KMS-11 (cell line): ENCODE results near the gene NOL8.

Experiments used
- H2AFZ ChIP-seq: fragments of 200-600 bp; sonication (generic); 2 replicates; pipeline ENCODE4 v1.6.1; 2016; ENCODE audit warnings: antibody characterized with exemption, mixed run types, low read depth
- H3K27ac ChIP-seq: fragments of 200-600 bp; sonication (generic); 2 replicates; pipeline ENCODE4 v1.6.1; 2016; ENCODE audit warnings: mild to moderate bottlenecking, mixed run types
- H3K27me3 ChIP-seq: fragments of 200-600 bp; sonication (generic); 2 replicates; pipeline ENCODE4 v1.6.1; 2017; ENCODE audit warnings: mild to moderate bottlenecking, low read depth, mixed run types, moderate library complexity; ENCODE audit not compliant: insufficient read depth
- H3K36me3 ChIP-seq: fragments of 200-600 bp; sonication (generic); 2 replicates; pipeline ENCODE4 v1.6.1; 2017; ENCODE audit warnings: mild to moderate bottlenecking, mixed run types; ENCODE audit not compliant: insufficient read depth
- H3K4me1 ChIP-seq: fragments of 200-600 bp; sonication (generic); 2 replicates; pipeline ENCODE4 v1.6.1; 2016; ENCODE audit warnings: mild to moderate bottlenecking, low read depth, mixed run types; ENCODE audit not compliant: poor library complexity, severe bottlenecking
- H3K4me2 ChIP-seq: fragments of 200-600 bp; sonication (generic); 2 replicates; pipeline ENCODE4 v1.7.0; 2016; ENCODE audit warnings: mild to moderate bottlenecking, mixed run types
- H3K4me3 ChIP-seq: fragments of 200-600 bp; sonication (generic); IDR thresholded peaks from 2 replicates; pipeline ENCODE4 v1.6.1; 2017; ENCODE audit warnings: low read depth, low read length, mixed read lengths; ENCODE audit not compliant: insufficient read depth
- H3K79me2 ChIP-seq: fragments of 200-600 bp; sonication (generic); 2 replicates; pipeline ENCODE4 v1.6.1; 2016; ENCODE audit warnings: low read depth, mixed run types; ENCODE audit not compliant: insufficient read depth
- H3K9ac ChIP-seq: fragments of 200-600 bp; sonication (generic); 2 replicates; pipeline ENCODE4 v1.6.1; 2016; ENCODE audit warnings: mild to moderate bottlenecking, mixed run types
- H4K20me1 ChIP-seq: fragments of 200-600 bp; sonication (generic); 2 replicates; pipeline ENCODE4 v1.6.1; 2016; ENCODE audit warnings: mild to moderate bottlenecking, mixed run types; ENCODE audit not compliant: insufficient read depth
- CTCF ChIP-seq: fragments of 200-600 bp; sonication (generic); conservative IDR thresholded peaks from 2 replicates; pipeline ENCODE4 v1.6.1; 2017; ENCODE audit warnings: low read depth, mild to moderate bottlenecking, antibody characterized with exemption, low read length, moderate library complexity, mixed read lengths

NOL8 gene

GRCh38 chr9:92312887-92313623 is 12.1 kb downstream of the NOL8 start:
- Histone ChIP-seq H4K20me1 (no peaks in the 10 kb centered on the region; the same call in 1 of the 2 replicates), H3K4me3 (no peak overlapping the region), H3K9ac (no peak overlapping the region), H3K27me3 (no peaks in the 10 kb centered on the region), H2AFZ (no peak overlapping the region), H3K36me3 (peaks cover 28% of the 10 kb centered on the region; the same call in 1 of the 2 replicates), H3K27ac (no peak overlapping the region), H3K4me2 (no peak overlapping the region), H3K4me1 (peaks cover 3% of the 10 kb centered on the region), H3K79me2 (peaks cover 12% of the 10 kb centered on the region)
- TF ChIP-seq CTCF: no peak

GRCh38 chr9:92310562-92310961 is 14.6 kb downstream of the NOL8 start:
- Histone ChIP-seq H3K4me3 (no peak overlapping the region), H3K36me3 (peaks cover 33% of the 10 kb centered on the region; the same call in 1 of the 2 replicates), H4K20me1 (no peaks in the 10 kb centered on the region; the same call in 1 of the 2 replicates), H3K27ac (no peak overlapping the region), H2AFZ (no peak overlapping the region), H3K9ac (no peak overlapping the region), H3K79me2 (peaks cover 12% of the 10 kb centered on the region), H3K4me2 (no peak overlapping the region), H3K4me1 (peaks cover 3% of the 10 kb centered on the region), H3K27me3 (no peaks in the 10 kb centered on the region)
- TF ChIP-seq CTCF: no peak

- no peak overlapping the region for H3K4me2 ChIP-seq
- H3K79me2 ChIP-seq: peaks cover 12% of the 10 kb centered on the region
- H3K27ac ChIP-seq: no peak overlapping the region
- H3K4me3 ChIP-seq: no peak overlapping the region
- no peak overlapping the region for H2AFZ ChIP-seq
- peaks cover 2% of the 10 kb centered on the region for H3K4me1 ChIP-seq
- H3K9ac ChIP-seq: no peak overlapping the region
- no peak for TF ChIP-seq CTCF
- no peaks in the 10 kb centered on the region; the same call in 1 of the 2 replicates for H4K20me1 ChIP-seq
- peaks cover 30% of the 10 kb centered on the region; the same call in 1 of the 2 replicates for H3K36me3 ChIP-seq
- no peaks in the 10 kb centered on the region for H3K27me3 ChIP-seq
Measured at GRCh38 chr9:92308893-92309292, 16.3 kb downstream of the NOL8 start.

GRCh38 chr9:92300936-92301335 is 24.2 kb downstream of the NOL8 start:
- no peak overlapping the region for H3K9ac ChIP-seq
- H3K27ac ChIP-seq: no peak overlapping the region
- no peak overlapping the region for H3K4me2 ChIP-seq
- no peak overlapping the region for H3K4me3 ChIP-seq
- no peaks in the 10 kb centered on the region for H4K20me1 ChIP-seq
- H3K79me2 ChIP-seq: no peaks in the 10 kb centered on the region; the same call in 1 of the 2 replicates
- TF ChIP-seq CTCF: no peak
- peaks cover 22% of the 10 kb centered on the region for H3K4me1 ChIP-seq
- no peak overlapping the region for H2AFZ ChIP-seq
- H3K27me3 ChIP-seq: no peaks in the 10 kb centered on the region
- H3K36me3 ChIP-seq: peaks cover 20% of the 10 kb centered on the region; the same call in 1 of the 2 replicates
